B cell (primary cell): ENCODE measurements around the gene MAPK7.

Experiments used
- EZH2 ChIP-seq: IDR thresholded peaks from 2 replicates; pipeline ENCODE4 v1.6.1; 2012; ENCODE audit warnings: borderline replicate concordance, low read depth, mild to moderate bottlenecking, moderate library complexity, low read length; ENCODE audit not compliant: insufficient read depth, poor library complexity, severe bottlenecking
- TF ChIP-seq, protein P1 (sequence below): fragments of 200-600 bp; IDR thresholded peaks from one replicate; pipeline ENCODE4 v1.8.0; 2022; ENCODE audit warnings: antibody characterized with exemption, mild to moderate bottlenecking

- TF ChIP-seq, protein P1, sequence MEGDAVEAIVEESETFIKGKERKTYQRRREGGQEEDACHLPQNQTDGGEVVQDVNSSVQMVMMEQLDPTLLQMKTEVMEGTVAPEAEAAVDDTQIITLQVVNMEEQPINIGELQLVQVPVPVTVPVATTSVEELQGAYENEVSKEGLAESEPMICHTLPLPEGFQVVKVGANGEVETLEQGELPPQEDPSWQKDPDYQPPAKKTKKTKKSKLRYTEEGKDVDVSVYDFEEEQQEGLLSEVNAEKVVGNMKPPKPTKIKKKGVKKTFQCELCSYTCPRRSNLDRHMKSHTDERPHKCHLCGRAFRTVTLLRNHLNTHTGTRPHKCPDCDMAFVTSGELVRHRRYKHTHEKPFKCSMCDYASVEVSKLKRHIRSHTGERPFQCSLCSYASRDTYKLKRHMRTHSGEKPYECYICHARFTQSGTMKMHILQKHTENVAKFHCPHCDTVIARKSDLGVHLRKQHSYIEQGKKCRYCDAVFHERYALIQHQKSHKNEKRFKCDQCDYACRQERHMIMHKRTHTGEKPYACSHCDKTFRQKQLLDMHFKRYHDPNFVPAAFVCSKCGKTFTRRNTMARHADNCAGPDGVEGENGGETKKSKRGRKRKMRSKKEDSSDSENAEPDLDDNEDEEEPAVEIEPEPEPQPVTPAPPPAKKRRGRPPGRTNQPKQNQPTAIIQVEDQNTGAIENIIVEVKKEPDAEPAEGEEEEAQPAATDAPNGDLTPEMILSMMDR: no peak
- no peak for TF ChIP-seq EZH2
These were observed 37.8 kb downstream of the MAPK7 start for GRCh38 chr17:19415806-19416775.
